NCI-H2081 (cell line): ENCODE results near the gene ZNF331.

Experiments used
- DNase-seq, 2 experiments: peaks; one replicate each; lab custom pipeline; 2025; lab: John Stamatoyannopoulos, UW

ZNF331 gene

GRCh38 chr19:53626976-53627375 lies 89.0 kb downstream of the ZNF331 start:
- DNase-seq, result no peak
